ENCODE measurements around the gene NR6A1.

DNA sequence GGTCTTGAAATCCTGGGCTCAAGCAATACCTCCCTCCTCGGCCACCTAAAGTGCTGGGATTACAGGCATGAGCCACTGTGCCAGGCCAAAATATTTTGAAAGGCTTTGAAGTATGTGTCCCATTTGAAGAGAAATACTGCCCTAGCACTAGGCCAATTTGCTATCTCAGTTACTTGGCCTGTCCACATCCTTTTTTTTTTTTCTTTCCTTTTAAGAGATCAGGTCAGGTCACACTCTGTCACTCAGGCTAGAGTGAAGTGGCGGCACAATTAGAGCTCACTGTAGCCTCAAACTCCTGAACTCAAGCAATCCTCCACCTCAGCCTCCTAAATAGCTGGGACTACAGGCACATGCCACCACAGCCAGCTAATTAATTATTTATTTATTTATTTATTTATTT lies 84.2 kb downstream of the NR6A1 start:
- TF ChIP-seq, protein P1, sequence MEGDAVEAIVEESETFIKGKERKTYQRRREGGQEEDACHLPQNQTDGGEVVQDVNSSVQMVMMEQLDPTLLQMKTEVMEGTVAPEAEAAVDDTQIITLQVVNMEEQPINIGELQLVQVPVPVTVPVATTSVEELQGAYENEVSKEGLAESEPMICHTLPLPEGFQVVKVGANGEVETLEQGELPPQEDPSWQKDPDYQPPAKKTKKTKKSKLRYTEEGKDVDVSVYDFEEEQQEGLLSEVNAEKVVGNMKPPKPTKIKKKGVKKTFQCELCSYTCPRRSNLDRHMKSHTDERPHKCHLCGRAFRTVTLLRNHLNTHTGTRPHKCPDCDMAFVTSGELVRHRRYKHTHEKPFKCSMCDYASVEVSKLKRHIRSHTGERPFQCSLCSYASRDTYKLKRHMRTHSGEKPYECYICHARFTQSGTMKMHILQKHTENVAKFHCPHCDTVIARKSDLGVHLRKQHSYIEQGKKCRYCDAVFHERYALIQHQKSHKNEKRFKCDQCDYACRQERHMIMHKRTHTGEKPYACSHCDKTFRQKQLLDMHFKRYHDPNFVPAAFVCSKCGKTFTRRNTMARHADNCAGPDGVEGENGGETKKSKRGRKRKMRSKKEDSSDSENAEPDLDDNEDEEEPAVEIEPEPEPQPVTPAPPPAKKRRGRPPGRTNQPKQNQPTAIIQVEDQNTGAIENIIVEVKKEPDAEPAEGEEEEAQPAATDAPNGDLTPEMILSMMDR (IDR thresholded peaks at IDR 0.05), result no peak
- TF ChIP-seq ZFX (IDR thresholded peaks at IDR 0.05; ENCODE audit: borderline replicate concordance), result no peak

Measured in 22Rv1 (cell line).